Measurements from ENCODE around the gene PPP1R13B.

DNA sequence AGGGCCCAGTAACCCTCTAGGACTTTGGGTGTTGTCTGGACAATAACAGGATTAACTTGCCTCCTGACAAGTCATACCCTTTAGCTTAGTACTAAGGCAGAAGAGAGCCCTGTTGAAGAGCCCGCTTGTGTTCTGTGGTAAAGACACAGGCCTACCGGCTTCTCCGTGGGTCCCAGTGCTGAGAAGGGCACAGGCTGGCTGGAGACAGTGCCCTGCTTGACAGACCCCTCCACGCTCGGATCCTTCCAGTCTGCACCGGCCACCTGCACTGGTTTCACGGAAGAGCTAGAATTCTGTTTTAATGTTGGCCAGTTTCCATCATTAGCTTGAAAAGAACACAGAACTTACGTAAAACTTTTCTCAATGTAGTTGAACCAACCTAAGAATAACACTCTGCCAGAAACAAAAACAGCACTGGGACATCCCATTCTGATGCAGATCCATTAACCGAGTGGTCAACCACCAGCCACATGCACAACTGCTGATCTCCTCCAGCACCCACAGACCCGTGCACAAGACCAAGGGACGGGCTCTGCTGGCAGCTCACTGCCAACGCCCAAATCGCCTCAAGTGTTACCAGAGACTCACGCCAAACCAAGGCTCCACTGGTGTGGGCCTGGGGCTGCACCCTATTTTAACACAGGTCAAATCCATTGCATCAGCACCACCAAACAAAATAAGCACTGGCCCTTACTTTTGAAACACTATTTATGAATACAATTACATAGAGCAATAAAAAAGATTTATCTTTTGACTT is 104.7 kb downstream of the PPP1R13B start:
- TF ChIP-seq, protein P1, sequence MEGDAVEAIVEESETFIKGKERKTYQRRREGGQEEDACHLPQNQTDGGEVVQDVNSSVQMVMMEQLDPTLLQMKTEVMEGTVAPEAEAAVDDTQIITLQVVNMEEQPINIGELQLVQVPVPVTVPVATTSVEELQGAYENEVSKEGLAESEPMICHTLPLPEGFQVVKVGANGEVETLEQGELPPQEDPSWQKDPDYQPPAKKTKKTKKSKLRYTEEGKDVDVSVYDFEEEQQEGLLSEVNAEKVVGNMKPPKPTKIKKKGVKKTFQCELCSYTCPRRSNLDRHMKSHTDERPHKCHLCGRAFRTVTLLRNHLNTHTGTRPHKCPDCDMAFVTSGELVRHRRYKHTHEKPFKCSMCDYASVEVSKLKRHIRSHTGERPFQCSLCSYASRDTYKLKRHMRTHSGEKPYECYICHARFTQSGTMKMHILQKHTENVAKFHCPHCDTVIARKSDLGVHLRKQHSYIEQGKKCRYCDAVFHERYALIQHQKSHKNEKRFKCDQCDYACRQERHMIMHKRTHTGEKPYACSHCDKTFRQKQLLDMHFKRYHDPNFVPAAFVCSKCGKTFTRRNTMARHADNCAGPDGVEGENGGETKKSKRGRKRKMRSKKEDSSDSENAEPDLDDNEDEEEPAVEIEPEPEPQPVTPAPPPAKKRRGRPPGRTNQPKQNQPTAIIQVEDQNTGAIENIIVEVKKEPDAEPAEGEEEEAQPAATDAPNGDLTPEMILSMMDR (conservative IDR thresholded peaks at IDR 0.05; ENCODE audit: low read depth in 2 of 2) = no peak
- no peak for TF ChIP-seq EZH2phosphoT487 (IDR thresholded peaks at IDR 0.05; ENCODE audit: unreplicated experiment)
- TF ChIP-seq, protein P2, sequence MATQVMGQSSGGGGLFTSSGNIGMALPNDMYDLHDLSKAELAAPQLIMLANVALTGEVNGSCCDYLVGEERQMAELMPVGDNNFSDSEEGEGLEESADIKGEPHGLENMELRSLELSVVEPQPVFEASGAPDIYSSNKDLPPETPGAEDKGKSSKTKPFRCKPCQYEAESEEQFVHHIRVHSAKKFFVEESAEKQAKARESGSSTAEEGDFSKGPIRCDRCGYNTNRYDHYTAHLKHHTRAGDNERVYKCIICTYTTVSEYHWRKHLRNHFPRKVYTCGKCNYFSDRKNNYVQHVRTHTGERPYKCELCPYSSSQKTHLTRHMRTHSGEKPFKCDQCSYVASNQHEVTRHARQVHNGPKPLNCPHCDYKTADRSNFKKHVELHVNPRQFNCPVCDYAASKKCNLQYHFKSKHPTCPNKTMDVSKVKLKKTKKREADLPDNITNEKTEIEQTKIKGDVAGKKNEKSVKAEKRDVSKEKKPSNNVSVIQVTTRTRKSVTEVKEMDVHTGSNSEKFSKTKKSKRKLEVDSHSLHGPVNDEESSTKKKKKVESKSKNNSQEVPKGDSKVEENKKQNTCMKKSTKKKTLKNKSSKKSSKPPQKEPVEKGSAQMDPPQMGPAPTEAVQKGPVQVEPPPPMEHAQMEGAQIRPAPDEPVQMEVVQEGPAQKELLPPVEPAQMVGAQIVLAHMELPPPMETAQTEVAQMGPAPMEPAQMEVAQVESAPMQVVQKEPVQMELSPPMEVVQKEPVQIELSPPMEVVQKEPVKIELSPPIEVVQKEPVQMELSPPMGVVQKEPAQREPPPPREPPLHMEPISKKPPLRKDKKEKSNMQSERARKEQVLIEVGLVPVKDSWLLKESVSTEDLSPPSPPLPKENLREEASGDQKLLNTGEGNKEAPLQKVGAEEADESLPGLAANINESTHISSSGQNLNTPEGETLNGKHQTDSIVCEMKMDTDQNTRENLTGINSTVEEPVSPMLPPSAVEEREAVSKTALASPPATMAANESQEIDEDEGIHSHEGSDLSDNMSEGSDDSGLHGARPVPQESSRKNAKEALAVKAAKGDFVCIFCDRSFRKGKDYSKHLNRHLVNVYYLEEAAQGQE (IDR thresholded peaks at IDR 0.05; ENCODE audit: unreplicated experiment) = no peak

All from GM23338 (cell line).